Right atrium auricular region (tissue), 2 donors: Measurements from ENCODE around the gene SLAMF8. TPM values are rescaled to one million over a fixed set of nuclear protein-coding genes. Genes with fewer than 3 reads are reported as not detected.

ENCODE experiments used
- DNase-seq: peaks from one replicate; pipeline ENCODE4 v3.0.0-alpha.2; 2019; ENCODE audit warnings: low spot score
- H3K27ac ChIP-seq, 2 donors: fragments of 200-600 bp; sonication (generic); 1 replicate in 1 of 2; 2 replicates in 1 of 2; pipeline ENCODE4 v1.5.1; 2016 to 2019
- H3K27me3 ChIP-seq, 2 donors: fragments of 200-600 bp; sonication (generic); one replicate each; pipeline versions ENCODE4 v1.5.1 to v1.6.0; 2017 to 2019
- H3K36me3 ChIP-seq: fragments of 200-600 bp; sonication (generic); one replicate; pipeline ENCODE4 v1.5.1; 2016
- H3K4me1 ChIP-seq, 2 donors: fragments of 200-600 bp; sonication (generic); one replicate each; pipeline versions ENCODE4 v1.5.1 to v1.6.0; 2017 to 2019
- H3K4me3 ChIP-seq, 2 donors: fragments of 200-600 bp; sonication (generic); 1 replicate in 1 of 2; 2 replicates in 1 of 2; pipeline ENCODE4 v1.5.1; 2017 to 2019; ENCODE audit warnings: mild to moderate bottlenecking in 1 of 2, moderate library complexity in 1 of 2
- H3K9me3 ChIP-seq, 2 donors: fragments of 200-600 bp; sonication (generic); one replicate each; pipeline ENCODE4 v1.5.1; 2019
- CTCF ChIP-seq, 2 donors: fragments of 200-600 bp; sonication (generic); IDR thresholded peaks; one replicate each; pipeline ENCODE4 v1.5.1; 2019; ENCODE audit warnings: antibody characterized with exemption in 2 of 2
- total RNA-seq, 2 donors: library from RNA; depleted of rRNA; stranded (reverse); fragments of >200 nt; gene quantifications; one replicate each; pipeline ENCODE4 v1.1.0, GENCODE V29; 2016

SLAMF8 gene
- total RNA-seq, result 1 to 10 TPM; 1.0 to 4.2 TPM

DNA sequence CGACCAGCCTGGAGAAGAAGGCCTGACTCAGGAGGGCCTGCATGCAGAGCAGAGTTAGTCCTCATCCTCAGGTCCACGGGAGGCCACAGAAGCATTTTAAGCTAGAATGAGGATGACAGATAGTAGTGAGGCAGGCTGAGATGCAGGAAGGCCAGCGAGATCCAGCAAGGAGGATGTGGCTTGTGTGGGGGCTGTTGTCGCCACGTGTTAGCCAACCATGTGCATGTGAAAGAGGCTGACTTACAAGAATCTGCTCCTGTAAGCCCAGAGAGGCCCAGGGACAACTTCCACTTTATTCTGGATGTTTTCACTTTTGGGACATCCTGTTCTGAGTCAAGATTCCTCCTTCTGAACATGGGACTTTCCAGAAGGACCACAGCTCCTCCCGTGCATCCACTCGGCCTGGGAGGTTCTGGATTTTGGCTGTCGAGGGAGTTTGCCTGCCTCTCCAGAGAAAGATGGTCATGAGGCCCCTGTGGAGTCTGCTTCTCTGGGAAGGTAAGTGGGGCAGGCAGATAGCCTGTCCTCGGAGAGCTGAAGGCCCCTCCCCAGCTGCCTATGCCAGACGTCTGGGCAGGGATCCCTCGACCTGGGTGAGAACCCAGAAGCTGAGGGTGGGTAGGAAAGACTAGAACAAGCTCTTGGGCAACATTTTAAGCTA lies at the start of gene SLAMF8:
TSS of gene SLAMF8 (plus strand) at position 433 of the 661 bp plus-strand sequence. CDS start at position 459, 26 bp downstream.
- peaks cover 0 to 17% of the 10 kb centered on the region in 2 donors for H3K4me1 ChIP-seq
- H3K9me3 ChIP-seq, result no peaks in the 10 kb centered on the region
- no peak within 1 kb of the TSS for H3K4me3 ChIP-seq
- peak within 1 kb of the TSS in 1 of 2 donors; percentile 7 for H3K27ac ChIP-seq
- DNase-seq, result peak; percentile 68
- H3K27me3 ChIP-seq, result no peaks in the 10 kb centered on the region
- TF ChIP-seq CTCF (IDR thresholded peaks at IDR 0.05), result no peak
- H3K36me3 ChIP-seq, result no peaks in the 10 kb centered on the region

- no peak for DNase-seq
- no peak for TF ChIP-seq CTCF (IDR thresholded peaks at IDR 0.05)
- H3K27ac ChIP-seq, result peak overlapping the region in 1 of 2 donors; percentile 20
- H3K36me3 ChIP-seq, result no peaks in the 10 kb centered on the region
- H3K4me1 ChIP-seq, result peaks cover 0 to 21% of the 10 kb centered on the region in 2 donors
- H3K27me3 ChIP-seq, result no peaks in the 10 kb centered on the region
- H3K9me3 ChIP-seq, result no peaks in the 10 kb centered on the region
- H3K4me3 ChIP-seq, result no peak overlapping the region
Measured at GRCh38 chr1:159778266-159778665, 48.4 kb upstream of the SLAMF8 start.

GRCh38 chr1:159779403-159779851 lies 47.2 kb upstream of the SLAMF8 start:
- Histone ChIP-seq H3K36me3 (no peaks in the 10 kb centered on the region), H3K4me1 (peaks cover 0 to 21% of the 10 kb centered on the region in 2 donors), H3K4me3 (no peak overlapping the region), H3K9me3 (no peaks in the 10 kb centered on the region), H3K27me3 (no peaks in the 10 kb centered on the region), H3K27ac (peak overlapping the region; percentile 6 to 20)
- TF ChIP-seq CTCF (IDR thresholded peaks at IDR 0.05), result no peak
- no peak for DNase-seq

DNA sequence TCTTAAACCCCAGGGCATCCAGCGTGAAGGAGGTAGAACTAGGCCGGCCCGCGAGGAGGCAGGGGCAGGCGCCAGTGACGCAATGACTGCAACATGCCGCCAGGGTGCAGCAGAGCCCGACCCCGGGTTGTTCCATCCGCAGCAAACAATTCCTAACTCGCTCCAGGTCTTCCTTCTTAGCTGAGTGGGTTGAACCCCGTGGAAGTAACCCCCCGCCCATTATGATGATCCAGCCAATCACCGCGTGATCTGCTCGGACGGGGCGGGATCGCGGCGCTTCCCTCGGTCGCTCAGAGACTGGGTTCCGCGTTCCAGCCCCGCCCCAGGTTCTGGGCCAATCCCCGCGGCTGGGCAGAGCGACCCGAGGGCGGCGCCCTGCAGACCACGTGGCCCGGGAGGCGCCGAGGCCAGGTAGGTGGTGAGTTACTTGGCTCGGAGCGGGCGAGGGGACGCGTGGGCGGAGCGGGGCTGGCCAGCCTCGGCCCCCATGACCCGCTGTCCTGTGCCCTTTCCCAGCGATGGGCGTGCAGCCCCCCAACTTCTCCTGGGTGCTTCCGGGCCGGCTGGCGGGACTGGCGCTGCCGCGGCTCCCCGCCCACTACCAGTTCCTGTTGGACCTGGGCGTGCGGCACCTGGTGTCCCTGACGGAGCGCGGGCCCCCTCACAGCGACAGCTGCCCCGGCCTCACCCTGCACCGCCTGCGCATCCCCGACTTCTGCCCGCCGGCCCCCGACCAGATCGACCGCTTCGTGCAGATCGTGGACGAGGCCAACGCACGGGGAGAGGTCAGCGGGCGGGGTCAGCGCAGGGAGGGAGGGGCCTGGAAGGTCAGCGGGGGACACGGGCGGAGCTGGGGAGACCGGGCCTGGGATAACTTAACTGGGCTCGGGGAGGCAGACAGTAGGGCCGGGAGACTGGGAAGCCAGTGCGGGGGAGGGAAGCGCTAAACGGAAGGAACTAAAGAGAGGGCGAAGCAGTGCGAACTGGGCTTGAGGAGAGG lies 45.8 kb upstream of the SLAMF8 start, which contains the start of gene DUSP23:
TSS of gene DUSP23 (plus strand) at position 380 of the 1,000 bp plus-strand sequence. CDS start at position 519, 139 bp downstream.
- Histone ChIP-seq H3K4me1 (peaks cover 0 to 21% of the 10 kb centered on the region in 2 donors), H3K36me3 (no peaks in the 10 kb centered on the region), H3K4me3 (peak within 1 kb of the TSS; percentile 75 to 98), H3K27me3 (no peaks in the 10 kb centered on the region), H3K9me3 (no peaks in the 10 kb centered on the region), H3K27ac (peak within 1 kb of the TSS; percentile 75 to 86)
- DNase-seq, result peak; percentile 98
- TF ChIP-seq CTCF (IDR thresholded peaks at IDR 0.05), result peak; percentile 87 to 94

- Histone ChIP-seq H3K36me3 (no peaks in the 10 kb centered on the region), H3K27me3 (no peaks in the 10 kb centered on the region), H3K4me1 (peaks cover 0 to 21% of the 10 kb centered on the region in 2 donors), H3K4me3 (peak overlapping the region in 1 of 2 donors; percentile 98), H3K27ac (no peak overlapping the region), H3K9me3 (no peaks in the 10 kb centered on the region)
- DNase-seq, result no peak
- TF ChIP-seq CTCF (IDR thresholded peaks at IDR 0.05), result no peak
Measured at GRCh38 chr1:159781992-159782391, 44.7 kb upstream of the SLAMF8 start.
